Fibroblast of pulmonary artery (primary cell): ENCODE data around the gene CAPN5.
"Not testable (repeated sequence)": the region's sequence is repeated elsewhere in the genome, so short reads cannot be mapped to it uniquely, and the experiment has no call there.

Source experiments
- DNase-seq: peaks from one replicate; pipeline ENCODE4 v3.0.0-alpha.2; 2010; ENCODE audit warnings: low read depth
- H3K4me3 ChIP-seq: replicated peaks from 2 replicates; pipeline ENCODE4 v1.5.1; 2011; ENCODE audit warnings: low read depth, mild to moderate bottlenecking, control low read depth, low read length, moderate library complexity
- TF ChIP-seq, protein P1 (sequence below): IDR thresholded peaks from 2 replicates; pipeline ENCODE4 v1.5.1; 2011; ENCODE audit warnings: mild to moderate bottlenecking, control low read depth, low read length, inconsistent platforms; ENCODE audit errors: missing control alignments

Gene CAPN5

DNA sequence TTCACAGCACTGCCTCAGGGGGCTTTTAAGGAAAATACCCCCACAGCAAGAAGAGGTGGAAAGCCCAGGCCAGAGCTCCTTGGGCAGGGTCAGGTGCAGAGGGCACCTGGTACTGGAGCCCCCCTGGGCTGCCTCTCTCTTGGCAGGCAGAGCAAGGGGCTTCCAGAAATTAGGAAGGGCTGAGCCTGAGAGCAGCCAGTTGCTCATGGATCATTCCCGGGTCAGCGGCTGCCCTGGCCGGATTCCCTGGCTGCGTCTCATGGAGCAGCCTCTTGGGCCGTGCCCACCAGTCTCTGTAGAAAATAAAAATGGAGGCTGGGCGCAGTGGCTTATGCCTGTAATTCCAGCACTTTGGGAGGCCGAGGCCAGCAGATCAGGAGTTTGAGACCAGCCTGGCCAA lies 25.6 kb downstream of the CAPN5 start:
- TF ChIP-seq, protein P1, sequence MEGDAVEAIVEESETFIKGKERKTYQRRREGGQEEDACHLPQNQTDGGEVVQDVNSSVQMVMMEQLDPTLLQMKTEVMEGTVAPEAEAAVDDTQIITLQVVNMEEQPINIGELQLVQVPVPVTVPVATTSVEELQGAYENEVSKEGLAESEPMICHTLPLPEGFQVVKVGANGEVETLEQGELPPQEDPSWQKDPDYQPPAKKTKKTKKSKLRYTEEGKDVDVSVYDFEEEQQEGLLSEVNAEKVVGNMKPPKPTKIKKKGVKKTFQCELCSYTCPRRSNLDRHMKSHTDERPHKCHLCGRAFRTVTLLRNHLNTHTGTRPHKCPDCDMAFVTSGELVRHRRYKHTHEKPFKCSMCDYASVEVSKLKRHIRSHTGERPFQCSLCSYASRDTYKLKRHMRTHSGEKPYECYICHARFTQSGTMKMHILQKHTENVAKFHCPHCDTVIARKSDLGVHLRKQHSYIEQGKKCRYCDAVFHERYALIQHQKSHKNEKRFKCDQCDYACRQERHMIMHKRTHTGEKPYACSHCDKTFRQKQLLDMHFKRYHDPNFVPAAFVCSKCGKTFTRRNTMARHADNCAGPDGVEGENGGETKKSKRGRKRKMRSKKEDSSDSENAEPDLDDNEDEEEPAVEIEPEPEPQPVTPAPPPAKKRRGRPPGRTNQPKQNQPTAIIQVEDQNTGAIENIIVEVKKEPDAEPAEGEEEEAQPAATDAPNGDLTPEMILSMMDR: no peak
- DNase-seq: no peak
- no peak overlapping the region for H3K4me3 ChIP-seq

DNA sequence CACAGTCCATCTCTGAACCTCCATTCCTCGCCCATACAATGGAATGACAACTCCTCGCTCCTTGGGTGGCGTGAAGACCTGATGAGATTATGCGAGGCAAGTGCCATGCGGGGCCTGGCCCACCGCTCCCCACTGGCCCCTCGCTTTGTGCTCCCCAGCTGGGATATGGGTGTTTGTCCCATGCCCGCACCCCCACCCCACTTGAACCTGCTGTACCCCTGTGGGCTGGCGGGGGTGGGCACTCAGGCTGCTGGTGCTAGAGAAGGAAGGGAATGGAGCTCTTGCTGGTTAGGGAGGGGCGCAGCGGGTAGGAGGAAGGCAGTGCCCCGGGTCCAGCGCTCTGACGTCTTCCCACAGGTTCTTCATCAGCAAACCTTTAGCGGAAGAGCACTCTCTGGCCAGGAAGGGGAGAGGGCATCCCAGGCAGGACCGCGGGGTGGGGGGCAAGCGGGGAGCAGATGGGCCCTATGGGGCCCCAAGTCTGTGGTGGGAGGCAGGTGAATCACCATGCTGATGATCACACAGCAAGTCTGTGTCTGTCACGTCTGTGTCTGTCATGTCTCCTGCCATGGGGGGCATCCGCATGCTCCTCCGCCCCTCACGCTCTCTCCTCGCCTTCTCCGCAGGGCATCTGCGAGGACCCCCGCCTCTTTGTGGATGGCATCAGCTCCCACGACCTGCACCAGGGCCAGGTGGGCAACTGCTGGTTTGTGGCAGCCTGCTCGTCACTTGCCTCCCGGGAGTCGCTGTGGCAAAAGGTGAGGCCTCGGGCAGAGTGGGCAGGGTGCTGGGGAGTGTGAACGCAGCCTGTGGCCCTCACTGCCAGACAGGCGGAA lies 26.5 kb downstream of the CAPN5 start:
- TF ChIP-seq, protein P1: no peak
- no peak for DNase-seq
- no peak overlapping the region for H3K4me3 ChIP-seq

GRCh38 chr11:77093987-77094840 lies 27.4 kb downstream of the CAPN5 start:
- H3K4me3 ChIP-seq: no peak overlapping the region
- no peak for DNase-seq
- TF ChIP-seq, protein P1: no peak

DNA sequence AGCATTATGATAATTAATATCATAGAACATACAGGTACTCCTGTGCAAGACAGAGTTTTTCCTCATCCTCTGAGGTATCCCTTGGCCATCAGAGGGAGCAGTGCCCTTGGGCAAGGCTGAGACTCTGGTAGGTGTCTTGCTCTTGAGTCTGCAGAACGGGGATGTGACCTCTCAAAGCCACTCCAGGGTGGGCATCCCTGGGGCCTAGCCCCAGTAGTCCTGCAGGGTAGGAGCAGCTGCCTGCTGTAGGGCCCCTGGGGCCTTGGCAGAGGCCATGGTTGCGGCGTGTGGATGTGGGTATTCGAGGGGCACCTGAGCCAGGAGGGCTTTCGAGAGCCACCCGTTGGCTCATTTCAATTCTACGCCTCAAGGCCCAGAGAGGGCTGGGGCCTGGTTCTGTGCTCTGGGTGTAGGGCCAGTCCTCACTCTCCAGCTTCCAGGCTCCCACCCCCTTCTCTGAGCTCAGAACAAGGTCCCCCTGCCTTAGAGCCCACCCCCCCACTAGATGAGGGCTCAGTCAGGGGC lies 28.1 kb downstream of the CAPN5 start:
- H3K4me3 ChIP-seq: no peak overlapping the region
- DNase-seq: no peak
- TF ChIP-seq, protein P1: no peak

DNA sequence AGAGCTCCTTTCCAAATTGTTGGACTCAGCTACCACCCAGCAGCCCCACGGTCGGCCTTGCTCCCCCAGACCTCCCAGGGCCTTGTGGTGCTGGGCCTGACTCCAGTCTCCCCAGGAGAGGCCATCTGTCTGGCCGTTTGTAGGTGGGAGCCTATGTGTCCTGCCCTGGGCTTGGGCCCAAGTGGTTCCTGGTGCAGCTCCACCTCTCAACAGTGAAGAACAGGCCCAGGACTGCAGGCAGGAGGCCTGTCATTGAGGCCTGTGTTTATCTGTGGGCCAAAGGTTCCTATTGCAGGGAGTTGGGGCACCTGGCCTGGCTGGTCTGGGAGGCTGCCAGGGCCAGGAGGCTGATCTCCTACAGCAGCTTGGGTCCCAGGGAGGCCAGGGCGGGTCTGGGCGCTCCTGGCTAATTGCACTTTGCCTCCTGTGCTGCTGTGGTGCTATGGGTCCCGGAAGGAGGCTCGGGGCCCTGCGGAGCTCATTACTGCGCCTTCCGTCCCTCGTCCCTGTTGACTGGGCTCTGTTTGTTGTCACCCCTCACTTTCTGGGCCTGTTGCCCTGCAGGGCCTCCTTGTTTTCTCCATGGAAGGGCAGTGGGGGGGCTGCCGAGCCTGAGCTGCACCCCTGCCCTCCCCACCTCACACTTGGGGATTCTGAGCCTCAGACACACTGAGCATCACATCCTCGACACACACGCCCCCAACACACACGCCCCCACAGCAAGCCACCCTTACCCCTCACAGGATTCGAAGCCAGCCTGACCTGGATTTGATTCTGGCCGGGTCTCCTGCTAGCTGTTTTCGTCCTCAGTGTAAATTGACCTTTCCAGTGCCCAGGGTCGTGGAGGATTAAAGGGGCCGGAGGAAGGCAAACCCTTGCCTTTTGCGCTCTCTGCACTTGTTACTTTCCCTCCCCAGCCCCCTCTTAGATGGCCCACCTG lies 29.1 kb downstream of the CAPN5 start:
- TF ChIP-seq, protein P1: no peak
- no peak overlapping the region for H3K4me3 ChIP-seq
- DNase-seq: no peak

GRCh38 chr11:77096591-77097019 lies 29.8 kb downstream of the CAPN5 start:
- no peak for DNase-seq
- H3K4me3 ChIP-seq: no peak overlapping the region
- TF ChIP-seq, protein P1: no peak

DNA sequence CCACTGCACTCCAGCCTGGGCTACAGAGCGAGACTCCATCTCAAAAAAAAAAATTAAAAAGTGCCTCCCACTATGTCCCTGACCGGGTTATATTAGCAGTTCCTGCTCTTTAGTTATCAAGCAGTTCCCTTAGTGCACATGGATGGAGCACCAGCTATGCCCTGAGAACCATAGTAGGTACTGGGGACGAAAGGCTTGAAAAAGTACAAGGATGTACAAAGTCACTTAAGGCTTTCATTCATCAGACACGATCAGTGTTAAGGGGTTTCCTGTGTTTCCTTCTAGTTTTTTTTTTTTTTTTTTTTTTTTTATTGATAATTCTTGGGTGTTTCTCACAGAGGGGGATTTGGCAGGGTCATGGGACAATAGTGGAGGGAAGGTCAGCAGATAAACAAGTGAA lies 30.4 kb downstream of the CAPN5 start:
- not testable (repeated sequence) for H3K4me3 ChIP-seq, DNase-seq
